Right ventricle myocardium superior (tissue), 1 donor: ENCODE results near the gene TP53BP1. TPM values are rescaled to one million over a fixed set of nuclear protein-coding genes. Genes with fewer than 3 reads are reported as not detected.
"Not testable (repeated sequence)": the region's sequence is repeated elsewhere in the genome, so short reads cannot be mapped to it uniquely, and the experiment has no call there.

Experiments used
- ATAC-seq: fragments of 200-7000 bp; cut with Tn5 transposase; one replicate; pipeline ENCODE4 v1.9.1; 2020; ENCODE audit warnings: mild to moderate bottlenecking; ENCODE audit not compliant: poor library complexity
- DNase-seq: peaks from one replicate; pipeline ENCODE4 v3.0.0-alpha.2; 2020
- intact Hi-C: fragments of 100-400 bp; cut with DNase I; formaldehyde crosslinking; loops from one replicate; pipeline ENCODE4 v1.11.2; 2022
- long read RNA-seq: library from polyadenylated mRNA; unstranded; transcript quantifications from one replicate; pipeline ENCODE4 v2.0.0, GENCODE V29; 2021
- total RNA-seq: library from RNA; stranded (reverse); fragmentation: NEBNext Ultra II Directional; extraction: Animal tissue kit (Norgen Biotek cat#: 25700); gene quantifications from one replicate; pipeline ENCODE4 v1.2.1, GENCODE V29; 2021
- donor health status: DM: no; HTN: yes; CAD: no; lungs with severe emphysema.

Gene TP53BP1
- total RNA-seq, result 23.7 TPM
- long read RNA-seq, full-length matches to known transcripts, result 9 of 22 reads
- long read RNA-seq, partial matches to known transcripts, result 10 of 22 reads
- long read RNA-seq, other reads (novel, unspliced or antisense), result 3 of 22 reads

- DNase-seq (peak; percentile 99), ATAC-seq (peak; percentile 100)
- intact Hi-C loops, result no loop called here
Observed at GRCh38 chr15:43492673-43493601, at the start of gene TP53BP1. TP53BP1 (minus strand) TSS chr15:43493156; CDS start chr15:43493043, 113 bp downstream.

- ATAC-seq (no peak), DNase-seq (no peak)
- intact Hi-C loops, result no loop called here
Observed at GRCh38 chr15:43541785-43542184, 48.8 kb upstream of the TP53BP1 start.

GRCh38 chr15:43538091-43538490, 45.1 kb upstream of the TP53BP1 start:
- DNase-seq (no peak), ATAC-seq (no peak)
- intact Hi-C loops, result no loop called here

- ATAC-seq (no peak), DNase-seq (no peak)
- intact Hi-C loops, result no loop called here
Observed at GRCh38 chr15:43534897-43535296, 41.9 kb upstream of the TP53BP1 start.

- intact Hi-C loops, DNase-seq, ATAC-seq: not testable (repeated sequence)
Observed at GRCh38 chr15:43532826-43533225, 39.9 kb upstream of the TP53BP1 start.

- intact Hi-C loops, result no loop called here
- no peak for ATAC-seq
- DNase-seq, result no peak
Observed at GRCh38 chr15:43531018-43531670, 38.2 kb upstream of the TP53BP1 start.

GRCh38 chr15:43529587-43530345, 36.8 kb upstream of the TP53BP1 start:
- ATAC-seq (no peak), DNase-seq (no peak)
- intact Hi-C loops, result no loop called here

- intact Hi-C loops, result no loop called here
- DNase-seq (no peak), ATAC-seq (no peak)
Observed at GRCh38 chr15:43529141-43529540, 36.2 kb upstream of the TP53BP1 start.

- no peak for DNase-seq
- intact Hi-C loops, result no loop called here
- no peak for ATAC-seq
Observed at GRCh38 chr15:43528542-43529007, 35.6 kb upstream of the TP53BP1 start.

- intact Hi-C loops, result no loop called here
- DNase-seq (no peak), ATAC-seq (no peak)
Observed at GRCh38 chr15:43527802-43528541, 35.0 kb upstream of the TP53BP1 start.

- intact Hi-C loops, result no loop called here
- DNase-seq, result no peak
- ATAC-seq, result no peak
Observed at GRCh38 chr15:43527016-43527801, 34.3 kb upstream of the TP53BP1 start.

GRCh38 chr15:43526261-43526930, 33.4 kb upstream of the TP53BP1 start:
- intact Hi-C loops, result no loop called here
- ATAC-seq (no peak), DNase-seq (no peak)

GRCh38 chr15:43525131-43525530, 32.2 kb upstream of the TP53BP1 start:
- ATAC-seq (no peak), DNase-seq (no peak)
- intact Hi-C loops, result no loop called here

- intact Hi-C loops, result no loop called here
- ATAC-seq (no peak), DNase-seq (no peak)
Observed at GRCh38 chr15:43524254-43524845, 31.4 kb upstream of the TP53BP1 start.

- intact Hi-C loops, result no loop called here
- DNase-seq, result no peak
- no peak for ATAC-seq
Observed at GRCh38 chr15:43523646-43524045, 30.7 kb upstream of the TP53BP1 start.

GRCh38 chr15:43522247-43522646, 29.3 kb upstream of the TP53BP1 start:
- intact Hi-C loops, result no loop called here
- ATAC-seq, result no peak
- DNase-seq, result no peak

- no peak for ATAC-seq
Observed at GRCh38 chr15:43521419-43521818, 28.5 kb upstream of the TP53BP1 start.

More at GRCh38 chr15:43521419-43521818, 28.5 kb upstream of the TP53BP1 start:
- intact Hi-C loops, result no loop called here
- no peak for DNase-seq
